ENCODE data around the gene PTPRU.

- TF ChIP-seq CTCF (conservative IDR thresholded peaks at IDR 0.05; ENCODE audit: low read depth, low read length) = no peak
- no peak for TF ChIP-seq EZH2 (IDR thresholded peaks at IDR 0.05; ENCODE audit: borderline replicate concordance, low read depth, low read length, poor library complexity, severe bottlenecking)
These were observed 398 bp downstream of the PTPRU start for GRCh38 chr1:29236712-29237128.

Measured in A673 (cell line).